Neural cell (in vitro differentiated cells): ENCODE results near the gene ANGPT4. TPM values are rescaled to one million over a fixed set of nuclear protein-coding genes. Genes with fewer than 3 reads are reported as not detected.

Source experiments
- H2AFZ ChIP-seq: fragments of 200-600, 300-800 bp; sonication (generic), shearing (Covaris generic); 2 replicates; pipeline ENCODE4 v1.6.0; 2014; ENCODE audit warnings: low read depth, mild to moderate bottlenecking, antibody characterized with exemption, low read length, moderate library complexity
- H3F3A ChIP-seq: fragments of 200-600 bp; shearing (Covaris generic); 2 replicates; pipeline ENCODE4 v1.6.1; 2016; ENCODE audit warnings: mild to moderate bottlenecking, moderate library complexity, mixed read lengths, antibody characterized with exemption, low read length; ENCODE audit not compliant: insufficient read depth, poor library complexity, severe bottlenecking
- H3K27ac ChIP-seq: fragments of 200-600, 300-800 bp; sonication (generic), shearing (Covaris generic); 2 replicates; pipeline ENCODE4 v1.5.1; 2014; ENCODE audit warnings: mild to moderate bottlenecking, low read length, moderate library complexity
- H3K27me3 ChIP-seq: fragments of 300-800, 200-600 bp; sonication (generic), shearing (Covaris generic); 2 replicates; pipeline ENCODE4 v1.6.0; 2014; ENCODE audit warnings: mild to moderate bottlenecking, low read depth, low read length, moderate library complexity; ENCODE audit not compliant: insufficient read depth
- H3K36me3 ChIP-seq: fragments of 300-800, 200-600 bp; sonication (generic), shearing (Covaris generic); 2 replicates; pipeline ENCODE4 v1.5.1; 2014; ENCODE audit warnings: mild to moderate bottlenecking, antibody characterized with exemption, low read length, moderate library complexity; ENCODE audit not compliant: insufficient read depth
- H3K4me2 ChIP-seq: fragments of 300-800, 200-600 bp; sonication (generic), shearing (Covaris generic); 2 replicates; pipeline ENCODE4 v1.6.0; 2014; ENCODE audit warnings: mild to moderate bottlenecking, low read length
- H3K4me3 ChIP-seq: fragments of 300-800, 200-600 bp; sonication (generic), shearing (Covaris generic); 2 replicates; pipeline ENCODE4 v1.5.1; 2014; ENCODE audit warnings: mild to moderate bottlenecking, low read length, moderate library complexity
- H3K79me2 ChIP-seq: fragments of 200-600 bp; shearing (Covaris generic); replicated peaks from 2 replicates; pipeline ENCODE4 v1.6.0; 2014; ENCODE audit warnings: mild to moderate bottlenecking, low read length, moderate library complexity; ENCODE audit not compliant: insufficient read depth
- H3K9ac ChIP-seq: fragments of 300-800, 200-600 bp; sonication (generic), shearing (Covaris generic); 2 replicates; pipeline ENCODE4 v1.6.1; 2016; ENCODE audit warnings: mild to moderate bottlenecking, low read length, mixed read lengths
- H3K9me2 ChIP-seq: fragments of 200-600 bp; shearing (Covaris generic); 2 replicates; pipeline ENCODE4 v1.6.1; 2016; ENCODE audit warnings: mild to moderate bottlenecking, low read length, mixed read lengths; ENCODE audit not compliant: insufficient read depth
- H3K9me3 ChIP-seq: fragments of 200-600, 300-800 bp; sonication (generic), shearing (Covaris generic); 2 replicates; pipeline ENCODE4 v1.6.1; 2016; ENCODE audit warnings: mild to moderate bottlenecking, mixed run types, low read length, moderate library complexity, mixed read lengths
- H4K20me1 ChIP-seq: fragments of 200-600 bp; shearing (Covaris generic); 2 replicates; pipeline ENCODE4 v1.6.1; 2016; ENCODE audit warnings: mild to moderate bottlenecking, mixed run types; ENCODE audit not compliant: insufficient read depth
- CTCF ChIP-seq: fragments of 450-650 bp; IDR thresholded peaks from 2 replicates; pipeline ENCODE4 v1.5.1; 2014; ENCODE audit warnings: antibody characterized with exemption, mild to moderate bottlenecking, moderate library complexity; ENCODE audit not compliant: poor library complexity, severe bottlenecking
- EP300 ChIP-seq: fragments of 450-650 bp; conservative IDR thresholded peaks from 2 replicates; pipeline ENCODE4 v1.6.1; 2014; ENCODE audit warnings: antibody characterized with exemption, mild to moderate bottlenecking, moderate library complexity; ENCODE audit not compliant: poor library complexity, severe bottlenecking
- EZH2 ChIP-seq: fragments of 200-600, 300-800 bp; shearing (Covaris generic), sonication (generic); IDR thresholded peaks from 2 replicates; pipeline ENCODE4 v1.6.1; 2014; ENCODE audit warnings: antibody characterized with exemption, low read length, borderline replicate concordance, mild to moderate bottlenecking; ENCODE audit not compliant: insufficient read depth, poor library complexity, severe bottlenecking
- MXI1 ChIP-seq: fragments of 450-650 bp; conservative IDR thresholded peaks from 2 replicates; pipeline ENCODE4 v1.6.1; 2014; ENCODE audit warnings: antibody characterized with exemption, mild to moderate bottlenecking; ENCODE audit not compliant: poor library complexity, severe bottlenecking
- POLR2AphosphoS5 ChIP-seq: IDR thresholded peaks from 2 replicates; pipeline ENCODE4 v1.6.1; 2012
- RAD21 ChIP-seq: fragments of 450-650 bp; conservative IDR thresholded peaks from 2 replicates; pipeline ENCODE4 v1.6.1; 2014; ENCODE audit warnings: antibody characterized with exemption, mild to moderate bottlenecking, moderate library complexity
- REST ChIP-seq: IDR thresholded peaks from 2 replicates; pipeline ENCODE4 v1.6.1; 2012; ENCODE audit warnings: borderline replicate concordance
- SMC3 ChIP-seq: fragments of 450-650 bp; conservative IDR thresholded peaks from 2 replicates; pipeline ENCODE4 v1.6.1; 2014; ENCODE audit warnings: antibody characterized with exemption, mild to moderate bottlenecking, moderate library complexity; ENCODE audit not compliant: poor library complexity
- TAF1 ChIP-seq: IDR thresholded peaks from 2 replicates; pipeline ENCODE4 v1.6.1; 2012; ENCODE audit warnings: low read depth
- polyA plus RNA-seq: library from polyadenylated mRNA; depleted of rRNA; stranded (reverse); fragments of >200 nt; gene quantifications from 2 replicates; pipeline ENCODE4 v1.2.3, GENCODE V29; 2014

ANGPT4 gene
- polyA plus RNA-seq, 1 donor from 2014 or later: not detected

DNA sequence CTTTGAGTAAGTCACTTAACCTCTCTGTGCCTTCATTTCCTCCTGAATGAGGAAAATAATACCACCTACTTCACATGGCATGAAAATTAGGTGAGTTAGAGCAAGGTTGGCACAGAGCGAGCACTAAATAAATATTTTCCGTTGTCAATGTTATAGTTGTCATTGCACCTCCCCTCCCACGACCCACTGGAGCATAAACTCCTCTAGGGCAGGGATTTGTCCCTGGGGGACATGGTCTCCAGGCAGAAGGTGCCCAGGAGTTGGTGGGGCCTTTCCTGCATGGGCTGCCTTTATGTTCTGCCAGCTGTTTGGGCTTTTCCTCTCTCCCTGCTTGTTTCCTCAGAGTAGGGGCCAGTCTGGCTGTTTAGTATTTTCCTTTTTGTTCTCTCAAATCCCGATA, 1.3 kb upstream of the ANGPT4 start:
- H3K9me3 ChIP-seq: no peaks in the 10 kb centered on the region
- no peak for TF ChIP-seq CTCF
- no peak for TF ChIP-seq EP300
- no peak for TF ChIP-seq POLR2AphosphoS5
- TF ChIP-seq MXI1: no peak
- TF ChIP-seq TAF1: no peak
- TF ChIP-seq REST: no peak
- no peak for TF ChIP-seq SMC3
- TF ChIP-seq EZH2: no peak
- TF ChIP-seq RAD21: no peak

DNA sequence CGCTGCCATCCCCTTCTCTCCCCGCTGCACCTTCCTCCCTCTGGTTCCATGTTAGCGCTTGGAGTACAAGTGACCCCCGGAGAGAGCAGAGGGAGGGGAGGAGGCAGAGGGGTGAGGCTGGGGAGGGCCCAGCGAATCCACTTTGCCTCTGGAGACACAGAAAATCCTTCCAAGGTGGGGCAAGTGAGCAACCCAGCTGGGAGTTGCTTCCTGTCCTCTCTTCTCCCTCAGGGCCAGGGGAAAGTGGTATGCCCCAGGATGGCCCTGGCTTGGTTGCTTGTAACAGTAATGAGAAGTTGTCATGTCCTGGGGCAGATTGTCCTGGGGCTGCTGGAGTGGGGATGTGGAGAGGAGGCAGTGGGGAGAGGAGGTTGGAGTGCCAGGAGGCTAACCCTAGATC, 691 bp upstream of the ANGPT4 start:
- H3K27ac ChIP-seq: no peak overlapping the region
- TF ChIP-seq EP300 (no peak), RAD21 (no peak), CTCF (no peak), EZH2 (no peak), MXI1 (no peak), SMC3 (no peak), REST (no peak), TAF1 (no peak), POLR2AphosphoS5 (no peak)
- H3K79me2 ChIP-seq: no peaks in the 10 kb centered on the region
- no peak overlapping the region for H2AFZ ChIP-seq
- H3K27me3 ChIP-seq: no peaks in the 10 kb centered on the region
- no peaks in the 10 kb centered on the region for H3K9me3 ChIP-seq
- no peaks in the 10 kb centered on the region for H3K9me2 ChIP-seq
- H3K36me3 ChIP-seq: no peaks in the 10 kb centered on the region
- no peak overlapping the region for H3K9ac ChIP-seq
- no peaks in the 10 kb centered on the region for H3F3A ChIP-seq
- no peaks in the 10 kb centered on the region for H4K20me1 ChIP-seq
- H3K4me2 ChIP-seq: no peak overlapping the region
- no peak overlapping the region for H3K4me3 ChIP-seq

More for the DNA sequence above, 1.3 kb upstream of the ANGPT4 start:
- H3K9ac ChIP-seq: no peak overlapping the region
- H3K27ac ChIP-seq: no peak overlapping the region
- H3K27me3 ChIP-seq: no peaks in the 10 kb centered on the region
- no peaks in the 10 kb centered on the region for H3K9me2 ChIP-seq
- H3K36me3 ChIP-seq: no peaks in the 10 kb centered on the region
- H3K4me3 ChIP-seq: no peak overlapping the region
- no peaks in the 10 kb centered on the region for H3K79me2 ChIP-seq
- H2AFZ ChIP-seq: no peak overlapping the region
- H3F3A ChIP-seq: no peaks in the 10 kb centered on the region
- no peak overlapping the region for H3K4me2 ChIP-seq
- H4K20me1 ChIP-seq: no peaks in the 10 kb centered on the region
